GM12878 (cell line): ENCODE measurements around the gene C2CD5. TPM values are rescaled to one million over a fixed set of nuclear protein-coding genes. Genes with fewer than 3 reads are reported as not detected.
"Not testable (repeated sequence)": the region's sequence is repeated elsewhere in the genome, so short reads cannot be mapped to it uniquely, and the experiment has no call there.

Experiments used
- ATAC-seq: fragments of 200-7000 bp; cut with Tn5 transposase; 3 replicates; pipeline ENCODE4 v1.9.1; 2020; ENCODE audit warnings: mild to moderate bottlenecking, moderate library complexity
- BruUV-seq: library from RNA; stranded (reverse); fragments of 400-500 nt; replicated peaks from 2 replicates; lab custom pipeline; 2021; lab: Mats Ljungman, UMichigan
- CTCF ChIA-PET: fragments of 300-600 bp; sonication (Branson Sonifier 250); formaldehyde crosslinking; extraction: SDS; loops from one replicate; lab custom pipeline; 2021; ENCODE audit warnings: inconsistent platforms; lab: Yijun Ruan, JAX
- POLR2A ChIA-PET: fragments of 350-600 bp; formaldehyde crosslinking; extraction: SDS; loops from one replicate; lab custom pipeline; 2021; ENCODE audit warnings: inconsistent platforms; lab: Charles Lee
- RAD21 ChIA-PET: fragments of 300-600 bp; sonication (Branson Sonifier 250); formaldehyde crosslinking; loops from one replicate; lab custom pipeline; 2023; ENCODE audit warnings: antibody characterized with exemption; ENCODE audit not compliant: unreplicated experiment; lab: Charles Lee
- SMC1A ChIA-PET: fragments of 300-600 bp; sonication (Branson Sonifier 250); formaldehyde crosslinking; loops from one replicate; lab custom pipeline; 2023; ENCODE audit not compliant: unreplicated experiment, uncharacterized antibody; lab: Charles Lee
- DNase-seq: peaks from one replicate; pipeline ENCODE4 v3.0.0-alpha.2; 2011; ENCODE audit warnings: low read depth, low spot score
- FAIRE-seq: peaks from 3 replicates; lab custom pipeline; 2011; peaks lifted over from hg19 to GRCh38; lab: Jason Lieb, UNC
- H2AFZ ChIP-seq: 2 replicates; pipeline ENCODE4 v1.6.0; 2011; ENCODE audit warnings: low read depth, low read length, control low read depth; ENCODE audit not compliant: control insufficient read depth
- H3K27ac ChIP-seq: 2 replicates; pipeline ENCODE4 v1.5.1; 2011; ENCODE audit warnings: control low read depth; ENCODE audit not compliant: control insufficient read depth, insufficient read depth
- H3K27me3 ChIP-seq, 2 experiments: replicated peaks in 1 of 2; 2 replicates each; pipeline versions ENCODE4 v1.6.0 to v1.6.1; 2011; ENCODE audit warnings: low read length in 1 of 2; ENCODE audit not compliant: control insufficient read depth in 2 of 2, insufficient read depth in 2 of 2
- H3K36me3 ChIP-seq, 2 experiments: 2 replicates each; pipeline ENCODE4 v1.5.1; 2011; ENCODE audit warnings: low read length in 1 of 2; ENCODE audit not compliant: control insufficient read depth in 2 of 2, insufficient read depth in 2 of 2
- H3K4me1 ChIP-seq: 2 replicates; pipeline ENCODE4 v1.6.1; 2011; ENCODE audit warnings: mild to moderate bottlenecking, low read length, moderate library complexity, mixed read lengths; ENCODE audit not compliant: control insufficient read depth, insufficient read depth
- H3K4me2 ChIP-seq: 2 replicates; pipeline ENCODE4 v1.6.0; 2011; ENCODE audit warnings: control low read depth; ENCODE audit not compliant: control insufficient read depth, insufficient read depth
- H3K4me3 ChIP-seq: fragments of 200-600 bp; sonication (generic); 2 replicates; pipeline ENCODE4 v1.5.1; 2016
- H3K79me2 ChIP-seq: 2 replicates; pipeline ENCODE4 v1.6.0; 2011; ENCODE audit warnings: low read length; ENCODE audit not compliant: control insufficient read depth, insufficient read depth
- H3K9ac ChIP-seq: 2 replicates; pipeline ENCODE4 v1.8.0; 2011; ENCODE audit warnings: low read length, control low read depth, mixed read lengths; ENCODE audit not compliant: control insufficient read depth, insufficient read depth
- H3K9me3 ChIP-seq: replicated peaks from 3 replicates; pipeline ENCODE4 v1.5.1; 2011; ENCODE audit warnings: mild to moderate bottlenecking, low read length; ENCODE audit not compliant: control insufficient read depth, insufficient read depth
- H4K20me1 ChIP-seq: 2 replicates; pipeline ENCODE4 v1.6.0; 2011; ENCODE audit not compliant: control insufficient read depth, insufficient read depth
- CTCF ChIP-seq, 3 experiments: IDR thresholded peaks in 2 of 3; conservative IDR thresholded peaks in 1 of 3; 2 replicates each; pipeline ENCODE4 v1.5.1; 2011; ENCODE audit warnings: low read depth in 3 of 3, low read length in 3 of 3, mild to moderate bottlenecking in 3 of 3, control low read depth in 2 of 3, moderate library complexity in 2 of 3, inconsistent platforms in 1 of 3, mixed read lengths in 1 of 3; ENCODE audit not compliant: control insufficient read depth in 2 of 3, insufficient read depth in 1 of 3; ENCODE audit errors: extremely low read depth in 1 of 3
- PRDM15 ChIP-seq: fragments of 450-650 bp; formaldehyde crosslinking; IDR thresholded peaks from 2 replicates; pipeline ENCODE4 v1.4.0; 2020; ENCODE audit warnings: mild to moderate bottlenecking, moderate library complexity
- RUNX3 ChIP-seq: IDR thresholded peaks from 2 replicates; pipeline ENCODE4 v1.6.1; 2012; ENCODE audit warnings: low read length, inconsistent platforms
- SIX5 ChIP-seq: IDR thresholded peaks from 2 replicates; pipeline ENCODE4 v1.6.1; 2011; ENCODE audit warnings: mild to moderate bottlenecking, low read depth, low read length, moderate library complexity; ENCODE audit not compliant: severe bottlenecking
- ZBED1 ChIP-seq: IDR thresholded peaks from 2 replicates; pipeline ENCODE4 v1.6.1; 2016; ENCODE audit warnings: borderline replicate concordance
- ZBTB33 ChIP-seq: fragments of 450-650 bp; IDR thresholded peaks from 2 replicates; pipeline ENCODE4 v1.6.1; 2017; ENCODE audit warnings: mild to moderate bottlenecking
- WGBS: methylation state at CpG from one replicate; pipeline ENCODE4 v1.1.6; 2016; ENCODE audit warnings: low lambda C conversion rate; ENCODE audit not compliant: insufficient replicate concordance, insufficient coverage; ENCODE audit errors: missing lambda C conversion rate; 5-methylcytosine and 5-hydroxymethylcytosine counted together
- in situ Hi-C: fragments of 300-500 bp; cut with MboI; formaldehyde crosslinking; loops from 9 replicates; pipeline ENCODE4 v1.14.3; 2018; ENCODE audit warnings: mixed read lengths
- intact Hi-C: fragments of 100-400 bp; cut with micrococcal nuclease; formaldehyde crosslinking; loops from one replicate; pipeline ENCODE4 v1.14.2; 2022; ENCODE audit not compliant: unreplicated experiment
- polyA plus RNA-seq, 11 experiments: library from polyadenylated mRNA; depleted of rRNA in 4 of 11; unstranded in 6 of 11; stranded (reverse) in 5 of 11; fragments of >200 nt; fragmentation: Nextera tagmentation in 4 of 11; fragmentation: Illumina TruSeq in 1 of 11; extraction: Ambion mirVana in 4 of 11; extraction: Trizol in 1 of 11; gene quantifications; 1 replicate in 1 of 11; 2 replicates in 10 of 11; pipeline versions ENCODE4 v1.2.1 to v1.2.3, GENCODE V29; 2011 to 2016; ENCODE audit warnings: inconsistent platforms in 2 of 11, missing spikeins in 2 of 11, low read depth in 1 of 11
- total RNA-seq, 4 experiments: library from RNA; depleted of rRNA in 3 of 4; stranded (reverse); fragments of >200 nt in 3 of 4; fragmentation: Illumina TruSeq in 1 of 4; extraction: Trizol in 1 of 4; gene quantifications; 2 replicates each; pipeline versions ENCODE4 v1.2.1 to v1.2.3, GENCODE V29; 2013 to 2021

Gene C2CD5
- total and polyA plus RNA-seq, 10 of the 15 experiments (the other 5 are each of a cell fraction or from before 2014, with no cell fraction given), result 7.7 to 55.0 (median 27.0) TPM

- H3K9ac ChIP-seq, POLR2A ChIA-PET, intact Hi-C loops, BruUV-seq, H3K9me3 ChIP-seq, CTCF ChIA-PET, FAIRE-seq, in situ Hi-C loops, H3K79me2 ChIP-seq, H4K20me1 ChIP-seq, ATAC-seq, RAD21 ChIA-PET, H3K4me1 ChIP-seq, SMC1A ChIA-PET, H3K4me3 ChIP-seq, DNase-seq, H3K27ac ChIP-seq, H3K36me3 ChIP-seq, H3K4me2 ChIP-seq, H3K27me3 ChIP-seq, H2AFZ ChIP-seq: not testable (repeated sequence)
- WGBS, result 56% methylated on average over 4 of the region's 4 CpGs
- TF ChIP-seq ZBTB33, result 0 out of 2 replicates have a peak, but pooled peaks have one; percentile 26
Observed at GRCh38 chr12:22554750-22555149, 10.4 kb upstream of the C2CD5 start.

- intact Hi-C loops, result no loop called here
Observed at GRCh38 chr12:22551624-22552023, 7.3 kb upstream of the C2CD5 start.

More at GRCh38 chr12:22551624-22552023, 7.3 kb upstream of the C2CD5 start:
- CTCF ChIA-PET, result interaction anchor here (1.2 to 1.4 kb wide), 5 partner anchors 9 to 133 kb away, joined by 4 to 7 read pairs (median 5); partner anchors contain the start of gene ETNK1
- Histone ChIP-seq H2AFZ (no peak overlapping the region), H3K4me2 (no peak overlapping the region), H3K4me3 (no peak overlapping the region), H3K9me3 (no peaks in the 10 kb centered on the region; the same call in 1 of the 3 replicates), H3K9ac (no peak overlapping the region)
- ATAC-seq (peak; percentile 60), DNase-seq (no peak)
- no TSS peak for BruUV-seq
- in situ Hi-C loops, result no loop called here
- TF ChIP-seq CTCF (IDR thresholded peaks at IDR 0.05 in 2 of 3, conservative IDR thresholded peaks at IDR 0.05 in 1 of 3; ENCODE audit: control insufficient read depth in 2 of 3, extremely low read depth in 1 of 3, insufficient read depth in 1 of 3, low read depth in 3 of 3, low read length in 3 of 3) (no peak), SIX5 (no peak), RUNX3 (peak; percentile 22; the same call in 1 of the 2 replicates), PRDM15 (CRISPR knock-in tag) (no peak), ZBED1 (no peak)
- TF ChIP-seq, all 136 proteins: peak for 1
- ChIA-PET POLR2A (no interaction called here), RAD21 (no interaction called here), SMC1A (interaction anchor here (1.0 to 1.8 kb wide), 8 partner anchors 8 to 76 kb away, joined by 3 to 6 read pairs (median 3); no protein-coding TSS in a partner anchor)
- Histone ChIP-seq H3K36me3 (no peaks in the 10 kb centered on the region), H3K27me3 (no peaks in the 10 kb centered on the region), H3K27ac (no peak overlapping the region), H3K4me1 (no peaks in the 10 kb centered on the region), H3K79me2 (no peaks in the 10 kb centered on the region), H4K20me1 (no peaks in the 10 kb centered on the region)
- FAIRE-seq, result no peak
